GM11168 (cell line): Measurements from ENCODE around the gene FGF11.
"Not testable (repeated sequence)": the region's sequence is repeated elsewhere in the genome, so short reads cannot be mapped to it uniquely, and the experiment has no call there.

Source experiments
- in situ Hi-C: fragments of 300-500 bp; cut with MboI; formaldehyde crosslinking; loops from one replicate; pipeline ENCODE4 v1.12.0; 2022; ENCODE audit warnings: low sequenced_read_pairs; ENCODE audit not compliant: unreplicated experiment

Gene FGF11

GRCh38 chr17:7444682-7445618 lies 5.6 kb downstream of the FGF11 start, which contains the start of gene CHRNB1:
CHRNB1 (plus strand) TSS chr17:7445061; CDS start chr17:7445128, 67 bp downstream.
- in situ Hi-C loops = no loop called here

GRCh38 chr17:7445619-7445968 lies 6.3 kb downstream of the FGF11 start:
- in situ Hi-C loops = no loop called here

- in situ Hi-C loops = no loop called here
Measured at GRCh38 chr17:7448461-7448860, 9.1 kb downstream of the FGF11 start.

- in situ Hi-C loops = no loop called here
Measured at GRCh38 chr17:7459961-7460545, 20.7 kb downstream of the FGF11 start.

GRCh38 chr17:7460850-7461660 lies 21.7 kb downstream of the FGF11 start:
- in situ Hi-C loops = no loop called here

- in situ Hi-C loops = no loop called here
Measured at GRCh38 chr17:7462474-7463371, 23.4 kb downstream of the FGF11 start.

GRCh38 chr17:7463372-7463846 lies 24.1 kb downstream of the FGF11 start:
- in situ Hi-C loops = no loop called here

- in situ Hi-C loops = no loop called here
Measured at GRCh38 chr17:7464081-7464480, 24.8 kb downstream of the FGF11 start.

GRCh38 chr17:7465597-7466275 lies 26.4 kb downstream of the FGF11 start:
- in situ Hi-C loops = no loop called here

- in situ Hi-C loops = no loop called here
Measured at GRCh38 chr17:7466318-7466638, 27.0 kb downstream of the FGF11 start.

GRCh38 chr17:7466639-7467341 lies 27.5 kb downstream of the FGF11 start:
- in situ Hi-C loops = no loop called here

- in situ Hi-C loops = no loop called here
Measured at GRCh38 chr17:7467498-7467897, 28.2 kb downstream of the FGF11 start.

GRCh38 chr17:7468290-7468689 lies 29.0 kb downstream of the FGF11 start:
- in situ Hi-C loops = no loop called here

GRCh38 chr17:7468804-7469389 lies 29.6 kb downstream of the FGF11 start:
- in situ Hi-C loops = no loop called here

GRCh38 chr17:7469843-7470242 lies 30.5 kb downstream of the FGF11 start:
- in situ Hi-C loops = not testable (repeated sequence)

- in situ Hi-C loops = not testable (repeated sequence)
Measured at GRCh38 chr17:7470457-7470973, 31.2 kb downstream of the FGF11 start.

GRCh38 chr17:7471729-7472128 lies 32.4 kb downstream of the FGF11 start:
- in situ Hi-C loops = no loop called here

GRCh38 chr17:7474767-7475166 lies 35.5 kb downstream of the FGF11 start:
- in situ Hi-C loops = not testable (repeated sequence)
